OCI-LY1 (cell line): ENCODE results near the gene MIEN1.

Source experiments
- H2AFZ ChIP-seq: fragments of 200-600 bp; sonication (generic), shearing (Covaris generic); 2 replicates; pipeline ENCODE4 v1.6.0; 2014; ENCODE audit warnings: antibody characterized with exemption, mild to moderate bottlenecking, low read length
- H3F3A ChIP-seq: fragments of 200-600 bp; sonication (generic), shearing (Covaris generic); 2 replicates; pipeline ENCODE4 v1.6.0; 2014; ENCODE audit warnings: mild to moderate bottlenecking, antibody characterized with exemption, low read length, moderate library complexity; ENCODE audit not compliant: insufficient read depth
- H3K27ac ChIP-seq: fragments of 200-600 bp; sonication (generic); 2 replicates; pipeline ENCODE4 v1.5.1; 2014; ENCODE audit warnings: low read length, mixed run types, mild to moderate bottlenecking, low read depth; ENCODE audit not compliant: poor library complexity, severe bottlenecking
- H3K27me3 ChIP-seq: fragments of 200-600 bp; sonication (generic); 2 replicates; pipeline ENCODE4 v1.6.0; 2014; ENCODE audit warnings: antibody characterized with exemption, mild to moderate bottlenecking, low read length, moderate library complexity; ENCODE audit not compliant: insufficient read depth
- H3K36me3 ChIP-seq: fragments of 200-600 bp; sonication (generic); 2 replicates; pipeline ENCODE4 v1.6.1; 2014; ENCODE audit warnings: mild to moderate bottlenecking, antibody characterized with exemption, low read length, moderate library complexity, mixed read lengths; ENCODE audit not compliant: insufficient read depth
- H3K4me1 ChIP-seq: fragments of 200-600 bp; sonication (generic); 2 replicates; pipeline ENCODE4 v1.5.1; 2014; ENCODE audit warnings: mild to moderate bottlenecking, low read length, moderate library complexity; ENCODE audit not compliant: insufficient read depth, severe bottlenecking
- H3K4me2 ChIP-seq: fragments of 200-600 bp; sonication (generic), shearing (Covaris generic); 2 replicates; pipeline ENCODE4 v1.6.1; 2014; ENCODE audit warnings: low read length
- H3K4me3 ChIP-seq: fragments of 200-600 bp; sonication (generic); 2 replicates; pipeline ENCODE4 v1.5.1; 2014; ENCODE audit warnings: low read length, low read depth, mild to moderate bottlenecking, mixed read lengths; ENCODE audit not compliant: poor library complexity, severe bottlenecking
- H3K79me2 ChIP-seq: fragments of 200-600 bp; shearing (Covaris generic); 2 replicates; pipeline ENCODE4 v1.6.1; 2016; ENCODE audit warnings: mixed run types, low read length, mixed read lengths; ENCODE audit not compliant: insufficient read depth
- H3K9ac ChIP-seq: fragments of 200-600 bp; sonication (generic), shearing (Covaris generic); 2 replicates; pipeline ENCODE4 v1.6.1; 2014; ENCODE audit warnings: mild to moderate bottlenecking, low read length, mixed read lengths
- H3K9me2 ChIP-seq: fragments of 200-600 bp; sonication (generic), shearing (Covaris generic); 2 replicates; pipeline ENCODE4 v1.6.1; 2014; ENCODE audit warnings: low read depth, mild to moderate bottlenecking, low read length, mixed read lengths
- H3K9me3 ChIP-seq: fragments of 200-600 bp; shearing (Covaris generic); 2 replicates; pipeline ENCODE4 v1.6.1; 2014; ENCODE audit warnings: low read length, mixed read lengths
- H4K20me1 ChIP-seq: fragments of 200-600 bp; sonication (generic), shearing (Covaris generic); 2 replicates; pipeline ENCODE4 v1.6.0; 2016; ENCODE audit warnings: mild to moderate bottlenecking, low read length; ENCODE audit not compliant: insufficient read depth
- EZH2 ChIP-seq: fragments of 200-600 bp; sonication (generic), shearing (Covaris generic); IDR thresholded peaks from 2 replicates; pipeline ENCODE4 v1.8.0; 2017; ENCODE audit warnings: borderline replicate concordance, mixed run types, mild to moderate bottlenecking, antibody characterized with exemption, low read length, moderate library complexity, mixed read lengths
- TF ChIP-seq, protein P1 (sequence below): fragments of 200-600 bp; sonication (generic), shearing (Covaris generic); IDR thresholded peaks from 2 replicates; pipeline ENCODE4 v1.5.1; 2017; ENCODE audit warnings: mild to moderate bottlenecking, antibody characterized with exemption, low read length, moderate library complexity, mixed read lengths

MIEN1 gene

DNA sequence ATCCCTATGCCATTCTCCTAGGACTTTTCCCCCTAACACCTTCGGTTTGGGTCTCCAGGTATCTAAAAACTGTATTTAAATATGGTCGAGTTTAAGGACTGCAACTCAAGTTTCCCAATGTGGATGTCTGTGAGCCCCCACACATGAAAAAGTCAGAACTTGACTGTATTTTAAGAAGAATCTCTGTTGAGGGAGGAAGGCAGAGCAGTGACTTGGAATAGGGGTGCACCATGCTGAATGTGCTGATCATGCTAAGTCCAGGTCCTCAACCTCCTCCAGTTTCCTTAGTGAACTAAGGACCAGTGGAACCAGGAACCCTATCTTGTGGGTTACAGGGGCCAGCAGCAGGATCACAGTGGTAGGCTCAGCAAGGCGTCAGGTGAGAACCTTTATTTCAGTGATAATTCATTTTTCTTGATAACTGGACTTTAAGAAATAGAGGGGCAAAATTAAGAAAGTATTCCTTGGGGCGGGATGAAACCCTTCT, 26.9 kb upstream of the MIEN1 start:
- peak overlapping the region; percentile 65 for H3K4me2 ChIP-seq
- no peaks in the 10 kb centered on the region for H3K9me2 ChIP-seq
- no peaks in the 10 kb centered on the region for H3K27me3 ChIP-seq
- no peaks in the 10 kb centered on the region for H4K20me1 ChIP-seq
- H3K9me3 ChIP-seq = no peaks in the 10 kb centered on the region
- H3K9ac ChIP-seq = peak overlapping the region; percentile 84
- H3F3A ChIP-seq = peaks cover 33% of the 10 kb centered on the region
- TF ChIP-seq, protein P1, sequence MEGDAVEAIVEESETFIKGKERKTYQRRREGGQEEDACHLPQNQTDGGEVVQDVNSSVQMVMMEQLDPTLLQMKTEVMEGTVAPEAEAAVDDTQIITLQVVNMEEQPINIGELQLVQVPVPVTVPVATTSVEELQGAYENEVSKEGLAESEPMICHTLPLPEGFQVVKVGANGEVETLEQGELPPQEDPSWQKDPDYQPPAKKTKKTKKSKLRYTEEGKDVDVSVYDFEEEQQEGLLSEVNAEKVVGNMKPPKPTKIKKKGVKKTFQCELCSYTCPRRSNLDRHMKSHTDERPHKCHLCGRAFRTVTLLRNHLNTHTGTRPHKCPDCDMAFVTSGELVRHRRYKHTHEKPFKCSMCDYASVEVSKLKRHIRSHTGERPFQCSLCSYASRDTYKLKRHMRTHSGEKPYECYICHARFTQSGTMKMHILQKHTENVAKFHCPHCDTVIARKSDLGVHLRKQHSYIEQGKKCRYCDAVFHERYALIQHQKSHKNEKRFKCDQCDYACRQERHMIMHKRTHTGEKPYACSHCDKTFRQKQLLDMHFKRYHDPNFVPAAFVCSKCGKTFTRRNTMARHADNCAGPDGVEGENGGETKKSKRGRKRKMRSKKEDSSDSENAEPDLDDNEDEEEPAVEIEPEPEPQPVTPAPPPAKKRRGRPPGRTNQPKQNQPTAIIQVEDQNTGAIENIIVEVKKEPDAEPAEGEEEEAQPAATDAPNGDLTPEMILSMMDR = no peak
- TF ChIP-seq EZH2 = no peak
- H3K4me1 ChIP-seq = peaks cover 88% of the 10 kb centered on the region
- H3K79me2 ChIP-seq = no peaks in the 10 kb centered on the region
- no peak overlapping the region for H2AFZ ChIP-seq
- H3K4me3 ChIP-seq = no peak overlapping the region
- peak overlapping the region; percentile 99 for H3K27ac ChIP-seq
- peaks cover 21% of the 10 kb centered on the region for H3K36me3 ChIP-seq

GRCh38 chr17:39756380-39757079, 26.2 kb upstream of the MIEN1 start:
- H3K27ac ChIP-seq = peak overlapping the region; percentile 99
- H3K79me2 ChIP-seq = no peaks in the 10 kb centered on the region
- peak overlapping the region; percentile 38 for H3K4me3 ChIP-seq
- H3K9me3 ChIP-seq = no peaks in the 10 kb centered on the region
- H3F3A ChIP-seq = peaks cover 33% of the 10 kb centered on the region
- no peaks in the 10 kb centered on the region for H3K27me3 ChIP-seq
- peaks cover 83% of the 10 kb centered on the region for H3K4me1 ChIP-seq
- peak overlapping the region; percentile 84 for H3K9ac ChIP-seq
- H2AFZ ChIP-seq = no peak overlapping the region
- H3K9me2 ChIP-seq = no peaks in the 10 kb centered on the region
- H4K20me1 ChIP-seq = no peaks in the 10 kb centered on the region
- TF ChIP-seq, protein P1 = no peak
- no peak for TF ChIP-seq EZH2
- H3K4me2 ChIP-seq = peak overlapping the region; percentile 65
- H3K36me3 ChIP-seq = peaks cover 15% of the 10 kb centered on the region

- H3F3A ChIP-seq = peaks cover 32% of the 10 kb centered on the region
- H3K4me3 ChIP-seq = peak overlapping the region; percentile 59
- H3K36me3 ChIP-seq = peaks cover 9% of the 10 kb centered on the region
- H4K20me1 ChIP-seq = no peaks in the 10 kb centered on the region
- H3K9me3 ChIP-seq = no peaks in the 10 kb centered on the region
- H3K27ac ChIP-seq = peak overlapping the region; percentile 99
- no peaks in the 10 kb centered on the region for H3K27me3 ChIP-seq
- no peaks in the 10 kb centered on the region for H3K9me2 ChIP-seq
- no peaks in the 10 kb centered on the region for H3K79me2 ChIP-seq
- H2AFZ ChIP-seq = no peak overlapping the region
- TF ChIP-seq, protein P1 = no peak
- TF ChIP-seq EZH2 = no peak
- H3K4me2 ChIP-seq = peak overlapping the region; percentile 65
- peaks cover 77% of the 10 kb centered on the region for H3K4me1 ChIP-seq
- peak overlapping the region; percentile 84 for H3K9ac ChIP-seq
Observed at GRCh38 chr17:39755554-39756379, 25.4 kb upstream of the MIEN1 start.
